GM12891 (cell line): ENCODE measurements around the gene ESYT2.

ENCODE experiments used
- PAX5 ChIP-seq: IDR thresholded peaks from 2 replicates; pipeline ENCODE4 v1.6.1; 2011; ENCODE audit warnings: low read length, moderate library complexity, mild to moderate bottlenecking; ENCODE audit not compliant: insufficient read depth, severe bottlenecking
- POLR2A ChIP-seq: IDR thresholded peaks from 2 replicates; pipeline ENCODE4 v1.6.1; 2011; ENCODE audit warnings: low read depth, low read length, control low read depth
- POLR2AphosphoS5 ChIP-seq: IDR thresholded peaks from 2 replicates; pipeline ENCODE4 v1.6.1; 2011; ENCODE audit warnings: low read depth, low read length, control low read depth
- POU2F2 ChIP-seq: IDR thresholded peaks from 2 replicates; pipeline ENCODE4 v1.6.1; 2011; ENCODE audit warnings: low read depth, mild to moderate bottlenecking, control low read depth, low read length, moderate library complexity
- SPI1 ChIP-seq: IDR thresholded peaks from 2 replicates; pipeline ENCODE4 v1.6.1; 2011; ENCODE audit warnings: low read depth, low read length, control low read depth
- TAF1 ChIP-seq: IDR thresholded peaks from 2 replicates; pipeline ENCODE4 v1.6.1; 2011; ENCODE audit warnings: low read depth, low read length, control low read depth

GRCh38 chr7:158699341-158699740, 130.0 kb downstream of the ESYT2 start:
- TF ChIP-seq POLR2A (no peak), TAF1 (no peak), PAX5 (no peak), POLR2AphosphoS5 (no peak), SPI1 (no peak), POU2F2 (no peak)
